ENCODE data around the gene TEF. TPM values are rescaled to one million over a fixed set of nuclear protein-coding genes. Genes with fewer than 3 reads are reported as not detected.
A peak's percentile ranks its signal among the peaks of the same experiment; 100 is the strongest.

Gene TEF
- total RNA-seq, 3 donors from 2014 or later (not counting 1 experiment from before 2014, with no cell fraction given): 2.7 to 5.5 (median 3.0) TPM

- ATAC-seq (no peak), DNase-seq (no peak)
- Mint-ChIP-seq H3K4me3 (no peak overlapping the region), H3K36me3 (no peaks in the 10 kb centered on the region), H3K27me3 (ENCODE audit: low read depth in 2 of 2) (no peaks in the 10 kb centered on the region), H3K27ac (peak overlapping the region in 1 of 2 donors; percentile 24), H3K9me3 (no peaks in the 10 kb centered on the region), H3K4me1 (no peaks in the 10 kb centered on the region)
- H3K36me3 ChIP-seq (ENCODE audit: control insufficient read depth, insufficient read depth, low read length): peaks cover 5% of the 10 kb centered on the region
- intact Hi-C loops (cut with micrococcal nuclease): no loop called here
- H3K27me3 ChIP-seq (ENCODE audit: control insufficient read depth, insufficient read depth, low read length): no peaks in the 10 kb centered on the region
- WGBS (ENCODE audit: insufficient coverage): 94% methylated on average over 13 of the region's 13 CpGs
- no peak for TF ChIP-seq CTCF (IDR thresholded peaks at IDR 0.05)
- H3K9me3 ChIP-seq (ENCODE audit: control insufficient read depth, insufficient read depth, low read length): no peaks in the 10 kb centered on the region
- H3K4me1 ChIP-seq (ENCODE audit: control insufficient read depth, insufficient read depth, low read length): no peaks in the 10 kb centered on the region
- no peak overlapping the region for H3K4me3 ChIP-seq (ENCODE audit: low read length)
- no peak overlapping the region for H3K27ac ChIP-seq (ENCODE audit: low read length)
Measured at GRCh38 chr22:41361716-41362310, 19.9 kb upstream of the TEF start.

- no peaks in the 10 kb centered on the region for H3K36me3 Mint-ChIP-seq
- WGBS (ENCODE audit: insufficient coverage): 95% methylated on average over 5 of the region's 5 CpGs
Measured at GRCh38 chr22:41362615-41363014, 19.1 kb upstream of the TEF start.

GRCh38 chr22:41364233-41364632, 17.5 kb upstream of the TEF start:
- H3K27me3 Mint-ChIP-seq (ENCODE audit: low read depth in 2 of 2): no peaks in the 10 kb centered on the region
- no peaks in the 10 kb centered on the region for H3K9me3 ChIP-seq (ENCODE audit: control insufficient read depth, insufficient read depth, low read length)
- no peaks in the 10 kb centered on the region for H3K4me1 ChIP-seq (ENCODE audit: control insufficient read depth, insufficient read depth, low read length)
- H3K9me3 Mint-ChIP-seq: no peaks in the 10 kb centered on the region
- intact Hi-C loops (cut with micrococcal nuclease): no loop called here
- DNase-seq (no peak), ATAC-seq (no peak)
- H3K36me3 Mint-ChIP-seq: no peaks in the 10 kb centered on the region
- no peak overlapping the region for H3K4me3 ChIP-seq (ENCODE audit: low read length)
- 98% methylated on average over 6 of the region's 6 CpGs for WGBS (ENCODE audit: insufficient coverage)
- no peaks in the 10 kb centered on the region for H3K27me3 ChIP-seq (ENCODE audit: control insufficient read depth, insufficient read depth, low read length)
- no peak overlapping the region for H3K27ac Mint-ChIP-seq
- H3K36me3 ChIP-seq (ENCODE audit: control insufficient read depth, insufficient read depth, low read length): no peaks in the 10 kb centered on the region
- no peak overlapping the region for H3K27ac ChIP-seq (ENCODE audit: low read length)
- no peak overlapping the region for H3K4me3 Mint-ChIP-seq
- TF ChIP-seq CTCF (IDR thresholded peaks at IDR 0.05): no peak
- no peaks in the 10 kb centered on the region for H3K4me1 Mint-ChIP-seq

More at GRCh38 chr22:41362615-41363014, 19.1 kb upstream of the TEF start:
- H3K9me3 ChIP-seq (ENCODE audit: control insufficient read depth, insufficient read depth, low read length): no peaks in the 10 kb centered on the region
- peaks cover 2% of the 10 kb centered on the region for H3K36me3 ChIP-seq (ENCODE audit: control insufficient read depth, insufficient read depth, low read length)
- TF ChIP-seq CTCF (IDR thresholded peaks at IDR 0.05): no peak
- H3K4me1 ChIP-seq (ENCODE audit: control insufficient read depth, insufficient read depth, low read length): no peaks in the 10 kb centered on the region
- Mint-ChIP-seq H3K9me3 (no peaks in the 10 kb centered on the region), H3K27me3 (ENCODE audit: low read depth in 2 of 2) (no peaks in the 10 kb centered on the region), H3K27ac (no peak overlapping the region), H3K4me3 (no peak overlapping the region), H3K4me1 (no peaks in the 10 kb centered on the region)
- ATAC-seq (no peak), DNase-seq (no peak)
- intact Hi-C loops (cut with micrococcal nuclease): no loop called here
- H3K27me3 ChIP-seq (ENCODE audit: control insufficient read depth, insufficient read depth, low read length): no peaks in the 10 kb centered on the region
- H3K27ac ChIP-seq (ENCODE audit: low read length): no peak overlapping the region
- no peak overlapping the region for H3K4me3 ChIP-seq (ENCODE audit: low read length)

- Mint-ChIP-seq H3K27me3 (ENCODE audit: low read depth in 2 of 2) (no peaks in the 10 kb centered on the region), H3K4me1 (no peaks in the 10 kb centered on the region), H3K27ac (no peak overlapping the region), H3K4me3 (no peak overlapping the region), H3K36me3 (no peaks in the 10 kb centered on the region), H3K9me3 (no peaks in the 10 kb centered on the region)
- TF ChIP-seq CTCF (IDR thresholded peaks at IDR 0.05): no peak
- intact Hi-C loops (cut with micrococcal nuclease): no loop called here
- H3K4me1 ChIP-seq (ENCODE audit: control insufficient read depth, insufficient read depth, low read length): no peaks in the 10 kb centered on the region
- DNase-seq: no peak
- H3K36me3 ChIP-seq (ENCODE audit: control insufficient read depth, insufficient read depth, low read length): no peaks in the 10 kb centered on the region
- no peak for ATAC-seq
- no peak overlapping the region for H3K4me3 ChIP-seq (ENCODE audit: low read length)
- H3K27ac ChIP-seq (ENCODE audit: low read length): no peak overlapping the region
- H3K27me3 ChIP-seq (ENCODE audit: control insufficient read depth, insufficient read depth, low read length): no peaks in the 10 kb centered on the region
- no peaks in the 10 kb centered on the region for H3K9me3 ChIP-seq (ENCODE audit: control insufficient read depth, insufficient read depth, low read length)
- 90% methylated on average over 7 of the region's 8 CpGs for WGBS (ENCODE audit: insufficient coverage)
Measured at GRCh38 chr22:41364955-41365354, 16.8 kb upstream of the TEF start.

All from natural killer cell (primary cell).